GM19463 (cell line): ENCODE results near the gene CD2BP2.

ENCODE experiments used
- ATAC-seq: cut with Tn5 transposase; IDR thresholded peaks from one replicate; pipeline ENCODE4 v1.9.1; 2021; ENCODE audit warnings: mild to moderate bottlenecking, moderate library complexity; ENCODE audit not compliant: unreplicated experiment

CD2BP2 gene

DNA sequence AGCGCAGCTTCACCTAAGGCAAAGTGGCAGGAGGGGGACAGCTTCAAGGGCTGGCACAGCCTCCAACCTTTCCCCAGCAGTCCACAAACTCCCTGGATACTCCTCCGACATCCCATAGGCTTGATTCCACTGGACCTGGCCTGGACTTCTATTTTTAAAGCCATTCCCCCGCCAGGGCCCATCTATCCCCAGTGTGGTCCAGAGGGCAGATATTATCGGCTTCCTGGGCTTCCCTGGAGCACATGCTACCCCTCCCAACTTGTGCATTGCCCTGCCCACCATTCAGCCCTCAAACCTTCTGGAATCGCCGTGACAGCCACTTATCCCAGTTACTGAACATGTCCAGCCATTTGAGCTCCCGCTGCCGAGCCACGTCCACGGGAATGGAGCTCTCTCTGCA is 10.1 kb upstream of the CD2BP2 start:
- ATAC-seq: no peak

DNA sequence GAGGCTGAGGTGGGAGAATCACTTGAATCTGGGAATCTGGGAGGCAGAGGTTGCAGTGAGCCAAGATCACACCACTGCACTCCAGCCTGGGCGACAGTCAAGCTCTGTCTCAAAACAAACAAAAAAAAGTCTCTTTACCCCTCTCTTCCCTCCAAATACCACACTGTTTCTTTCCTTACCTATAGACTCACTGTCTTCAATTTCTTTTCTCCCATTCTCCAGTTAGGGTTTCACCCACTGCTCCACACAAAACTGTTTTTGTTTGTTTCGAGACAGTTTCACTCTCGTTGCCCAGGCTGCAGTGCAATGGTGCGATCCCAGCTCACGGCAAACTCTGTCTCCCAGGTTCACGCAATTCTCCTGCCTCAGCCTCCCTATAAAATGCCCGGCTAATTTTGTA is 6.1 kb upstream of the CD2BP2 start:
- no peak for ATAC-seq

DNA sequence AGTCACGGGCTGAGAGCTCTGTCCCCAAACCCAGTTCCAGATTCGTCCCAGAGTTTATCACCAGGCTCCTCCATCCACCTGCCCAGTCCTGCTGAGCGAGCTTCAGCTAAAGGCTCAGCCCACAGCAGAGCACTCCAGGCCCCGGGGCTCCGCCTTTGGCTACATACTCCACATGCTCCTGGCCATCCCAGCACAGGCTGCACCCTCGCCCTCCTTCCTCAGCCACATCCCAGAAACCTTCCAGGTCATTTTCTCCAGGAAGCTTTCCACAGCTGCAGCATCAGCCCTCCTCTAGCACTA is 4.7 kb upstream of the CD2BP2 start:
- ATAC-seq: no peak

DNA sequence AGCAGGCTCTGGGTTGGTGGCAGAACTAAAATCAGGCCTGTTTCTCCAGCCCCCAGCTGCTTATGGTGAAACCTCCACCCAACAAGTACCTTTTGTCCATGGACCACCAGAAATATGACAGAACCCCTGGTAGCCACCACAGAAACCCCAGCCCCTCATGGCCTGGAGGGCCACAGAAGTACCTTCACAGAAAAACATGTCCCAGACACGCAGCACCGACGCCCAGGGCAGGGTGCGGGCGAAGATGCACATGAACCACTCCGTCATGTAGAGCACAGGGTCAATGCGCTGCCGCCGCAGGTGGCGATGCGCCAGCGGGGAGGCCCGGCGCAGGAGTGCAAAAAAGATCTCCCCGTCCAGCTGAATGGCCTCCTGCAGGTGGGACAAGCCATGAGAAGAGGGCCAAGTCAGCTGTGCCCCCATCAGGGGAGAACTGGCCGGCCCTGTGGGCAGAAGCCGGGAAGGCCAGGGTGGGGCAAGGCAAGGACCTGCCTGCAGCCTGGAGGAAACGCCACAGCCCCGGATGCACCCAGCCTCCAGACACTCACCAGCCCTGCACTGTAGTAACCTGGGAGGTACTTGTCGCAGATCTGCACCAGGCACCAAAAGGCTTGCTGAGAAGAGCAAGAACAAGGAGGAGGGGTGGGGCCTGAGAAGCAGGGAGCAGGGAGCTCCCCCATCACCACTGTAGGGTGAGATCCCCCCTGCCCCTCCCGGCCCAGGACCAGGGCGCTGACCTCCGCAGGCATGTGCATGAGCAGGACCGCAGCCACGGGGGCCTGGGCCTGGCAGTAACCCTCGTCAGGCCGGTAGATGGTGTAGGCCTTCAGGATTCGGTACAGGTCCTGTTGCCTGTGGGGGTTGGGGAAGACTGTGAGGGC is 4.1 kb upstream of the CD2BP2 start:
- ATAC-seq: no peak

DNA sequence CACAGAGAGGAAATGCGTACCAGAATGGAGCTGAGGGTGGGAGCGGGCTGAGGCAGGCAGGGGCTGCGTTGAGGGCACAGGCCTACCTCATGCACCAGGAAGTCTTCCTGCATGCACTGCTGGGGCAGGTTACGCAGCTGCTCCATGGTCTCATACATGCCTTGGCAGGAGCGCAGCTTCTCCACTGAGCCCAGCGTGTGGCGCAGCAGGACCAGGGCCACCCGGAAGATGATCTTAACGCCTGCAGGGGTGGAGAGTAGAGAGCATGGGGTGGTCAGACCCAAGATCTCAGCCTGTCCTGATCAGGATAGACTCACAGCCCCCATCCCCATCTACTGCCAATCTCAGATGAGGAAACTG is 3.4 kb upstream of the CD2BP2 start:
- no peak for ATAC-seq

DNA sequence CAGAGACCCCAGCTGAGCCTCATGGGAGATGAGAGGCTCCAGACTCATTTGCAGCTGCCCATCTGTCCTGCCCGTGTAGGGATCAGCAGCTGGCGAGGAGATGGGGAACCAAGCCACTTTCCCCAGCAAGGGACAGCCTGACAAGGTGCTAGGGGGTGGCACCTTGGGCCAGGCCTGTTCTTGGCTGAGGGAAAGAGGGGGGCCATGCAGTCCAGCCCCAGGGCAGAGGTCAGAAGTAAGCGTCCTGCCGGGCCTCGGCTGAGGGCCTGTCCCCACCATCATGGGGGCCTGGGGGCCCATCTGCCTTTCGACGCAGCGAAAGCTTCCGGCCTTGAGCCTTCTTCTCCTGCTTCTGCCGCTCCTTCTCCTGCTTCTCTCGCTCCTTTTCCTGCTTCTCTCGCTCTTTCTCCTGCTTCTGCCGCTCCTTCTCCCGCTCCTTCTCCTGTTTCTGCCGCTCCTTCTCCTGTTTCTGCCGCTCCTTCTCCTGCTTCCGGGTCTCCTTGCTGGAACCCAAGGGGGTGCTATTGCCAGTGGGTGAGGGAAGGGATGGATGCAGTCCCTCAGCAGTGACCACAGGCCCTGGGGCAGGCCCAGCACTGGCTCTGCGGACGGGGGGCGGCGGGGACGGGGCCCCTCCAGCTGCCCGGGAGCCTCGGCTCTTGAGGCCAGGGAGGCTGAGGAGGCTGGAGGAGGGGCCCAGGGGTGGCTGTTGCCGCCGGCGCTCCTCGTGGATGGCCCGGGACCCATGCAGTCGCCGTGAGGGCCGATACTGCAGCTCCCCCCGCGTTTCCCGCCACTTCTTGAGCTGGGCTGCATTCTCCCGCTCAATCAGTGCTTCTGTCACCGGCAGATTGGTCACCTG is 2.8 kb upstream of the CD2BP2 start:
- ATAC-seq: no peak

DNA sequence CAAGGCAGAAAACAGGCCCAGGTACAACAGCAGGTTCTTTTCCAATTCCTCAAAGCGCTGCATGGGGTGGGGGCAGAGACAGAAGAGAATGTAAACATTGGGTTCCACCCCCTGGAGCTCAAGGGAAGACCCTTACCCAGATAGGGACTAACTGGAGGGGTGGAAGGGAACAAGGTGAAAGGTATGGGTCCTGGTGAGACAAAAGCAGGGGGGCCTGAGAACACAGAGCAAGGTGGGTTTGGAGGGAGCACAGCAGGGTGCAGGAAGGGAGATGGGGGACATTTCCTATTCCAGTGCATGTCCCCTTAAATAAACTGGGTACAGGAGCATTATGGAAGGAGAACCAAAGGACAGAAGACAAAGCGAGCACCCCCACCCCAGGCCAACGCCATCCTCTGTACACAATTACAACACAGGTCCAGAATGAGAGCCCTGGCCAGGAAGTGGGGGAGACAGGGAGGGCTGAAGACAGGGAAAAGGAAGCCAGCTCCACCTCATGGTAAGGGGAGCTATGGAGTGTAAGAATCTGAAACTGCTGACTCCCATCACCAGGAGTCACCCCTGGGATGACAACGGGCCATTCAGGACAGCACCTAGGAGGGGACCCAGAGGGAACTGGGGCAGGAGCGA is 2.1 kb upstream of the CD2BP2 start:
- no peak for ATAC-seq

DNA sequence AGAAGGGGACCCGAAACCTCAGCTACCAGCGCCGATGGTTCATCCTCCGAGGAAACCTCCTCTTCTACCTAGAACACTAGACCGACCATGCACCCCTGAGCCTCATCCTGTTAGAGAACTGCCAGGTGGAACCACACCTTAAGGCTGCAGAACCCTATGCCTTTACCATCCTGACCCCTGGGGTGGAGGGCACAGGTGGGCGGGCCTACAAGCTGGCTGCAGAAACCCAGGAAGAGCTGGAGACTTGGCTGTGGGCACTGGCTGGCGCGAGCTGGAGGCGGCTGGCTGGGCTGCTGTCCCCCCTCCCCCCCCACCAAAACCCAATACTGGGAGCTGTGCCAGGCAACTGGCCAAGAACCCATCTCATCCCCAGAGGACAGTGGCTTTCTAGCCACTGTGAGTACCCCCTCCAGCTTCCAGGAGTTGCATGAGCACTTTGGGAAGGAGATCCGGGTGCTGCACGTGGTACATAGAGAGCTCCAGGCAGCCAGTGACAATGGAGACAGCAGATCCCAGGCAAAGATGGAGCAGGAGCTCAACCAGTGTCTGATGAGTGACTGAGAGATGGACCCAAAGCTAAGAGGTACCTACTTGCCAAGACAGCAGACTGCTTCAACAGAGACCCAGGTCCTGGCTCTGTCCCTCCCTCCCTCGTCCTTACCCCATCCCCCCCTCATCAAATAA is 1.4 kb upstream of the CD2BP2 start:
- ATAC-seq: no peak

DNA sequence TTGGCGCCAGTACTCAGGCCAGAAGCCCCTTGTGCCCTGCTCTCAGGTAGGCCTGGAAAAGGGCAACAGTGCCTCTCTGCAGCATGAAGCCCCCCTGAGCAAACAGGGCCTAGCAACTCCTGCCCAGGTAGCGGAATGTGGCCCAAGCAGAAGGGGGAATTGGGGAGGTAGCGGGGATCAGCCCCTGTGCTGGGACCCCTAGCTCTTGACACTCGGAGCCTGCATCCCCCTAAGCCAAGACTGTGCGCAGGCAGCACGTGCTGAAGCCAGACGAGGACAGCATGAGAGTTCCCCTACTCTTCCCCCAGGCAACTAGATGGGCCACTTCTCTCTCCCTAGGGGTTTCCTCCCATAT is 823 bp upstream of the CD2BP2 start:
- no peak for ATAC-seq

DNA sequence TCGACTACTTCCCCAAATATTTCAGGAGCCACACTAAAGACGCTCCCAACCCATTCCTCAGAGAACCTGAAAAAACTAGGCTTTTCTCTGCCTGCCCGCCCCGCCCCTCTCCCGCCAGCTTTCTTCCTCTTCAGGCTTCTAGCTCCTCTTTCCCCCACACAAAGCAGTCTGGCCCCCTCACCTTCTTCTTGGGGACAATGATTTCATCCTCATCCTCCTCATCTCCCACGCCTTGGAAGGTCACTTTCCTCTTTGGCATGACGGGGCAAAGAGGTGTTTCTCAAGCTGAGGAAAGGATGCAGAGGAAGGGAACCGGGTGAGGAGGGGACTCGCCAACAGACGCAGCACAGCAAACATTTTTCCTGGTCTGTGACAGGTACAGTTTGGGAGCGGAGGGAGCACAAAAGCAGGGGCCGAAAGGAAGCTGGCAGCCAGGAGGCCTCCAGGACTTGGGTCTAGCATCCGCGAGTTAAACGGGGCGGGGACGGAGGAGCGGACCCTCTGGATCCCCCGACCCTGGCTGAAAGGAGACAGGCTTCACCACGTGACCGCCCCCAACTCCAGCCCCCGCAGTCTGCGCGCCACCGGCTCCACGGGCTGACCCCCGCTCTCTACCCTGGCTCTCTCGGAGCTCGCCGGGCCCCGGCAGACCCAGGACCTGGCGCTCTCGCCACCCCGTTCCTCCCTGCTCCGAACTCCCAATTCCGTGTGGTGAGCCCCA is 525 bp downstream of the CD2BP2 start:
- ATAC-seq: peak; percentile 3

DNA sequence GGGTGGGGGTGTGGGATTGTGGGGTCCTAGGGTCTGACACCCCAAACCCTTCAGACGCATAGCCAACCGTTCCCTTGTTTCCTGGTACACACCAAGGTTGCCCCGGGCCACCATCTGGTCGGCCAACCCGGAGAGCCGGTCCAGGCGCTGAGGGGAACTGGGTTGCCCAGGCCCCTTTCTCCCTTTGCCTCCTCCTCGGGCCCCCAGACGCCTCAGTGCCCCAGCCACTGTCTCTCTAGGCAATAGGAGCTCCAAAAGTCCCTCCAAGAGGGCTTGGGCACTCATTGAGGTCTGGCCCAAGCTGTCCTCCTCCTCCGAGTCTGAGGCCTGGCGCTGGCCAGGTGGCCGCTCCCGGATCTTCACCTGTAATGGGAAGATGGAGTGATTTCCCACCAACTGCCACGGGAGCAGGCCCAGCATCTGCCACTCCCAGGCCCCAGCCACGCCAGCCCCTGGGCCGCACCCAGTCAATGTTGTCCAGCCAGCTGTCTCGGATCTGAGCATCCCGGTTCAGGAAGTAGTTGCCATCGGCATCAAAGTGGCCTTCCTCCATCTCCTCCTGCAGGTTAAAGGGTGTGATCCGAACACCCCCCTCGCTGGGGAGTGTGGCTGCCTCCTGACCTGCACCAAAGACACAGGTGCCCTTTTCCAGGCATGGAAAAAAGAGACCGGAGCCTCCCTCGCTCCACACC is 1.5 kb downstream of the CD2BP2 start:
- ATAC-seq: no peak

DNA sequence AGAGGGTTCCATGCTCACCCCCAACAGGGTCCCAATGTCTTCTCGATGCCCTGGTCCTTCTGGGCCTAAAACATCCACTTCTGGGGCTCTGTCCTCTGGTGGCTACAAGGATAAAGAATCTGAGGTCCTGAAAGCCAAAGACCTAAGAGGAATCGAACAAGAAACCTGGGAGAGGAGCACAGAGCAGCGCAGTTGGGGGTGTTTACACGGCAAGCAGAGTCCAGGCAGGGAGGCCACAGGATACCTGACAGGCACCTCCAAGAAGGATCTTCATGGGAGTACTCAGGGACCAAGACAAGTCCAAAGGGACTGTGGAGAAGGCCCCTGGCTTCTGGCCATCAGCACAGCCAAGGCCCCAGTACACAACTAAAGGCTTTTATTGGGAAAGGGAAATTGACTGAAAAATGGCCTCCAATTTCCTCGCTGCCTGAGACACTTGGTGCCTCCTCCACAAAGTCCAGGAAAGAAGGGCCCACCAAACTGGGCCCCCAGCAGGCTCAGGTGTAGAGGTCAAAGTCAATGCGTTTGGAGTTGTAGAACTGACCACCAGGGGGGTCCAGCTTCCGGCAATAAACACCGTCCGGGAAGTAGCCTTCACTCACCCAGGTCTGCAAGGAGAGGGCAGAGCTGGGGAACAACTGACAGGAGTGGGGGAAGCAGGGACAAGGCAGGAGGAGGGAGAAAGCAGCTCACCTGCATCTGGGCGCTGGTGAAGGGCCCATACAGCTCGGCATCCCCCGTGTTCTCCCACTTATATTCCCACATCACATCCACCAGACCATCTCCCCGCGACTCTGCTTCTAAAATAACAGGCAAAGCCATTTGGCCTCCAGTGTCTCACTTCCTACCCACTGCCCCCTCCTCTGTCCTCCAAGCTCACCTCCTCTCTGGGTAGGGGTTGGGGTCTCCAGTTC is 2.4 kb downstream of the CD2BP2 start:
- no peak for ATAC-seq

DNA sequence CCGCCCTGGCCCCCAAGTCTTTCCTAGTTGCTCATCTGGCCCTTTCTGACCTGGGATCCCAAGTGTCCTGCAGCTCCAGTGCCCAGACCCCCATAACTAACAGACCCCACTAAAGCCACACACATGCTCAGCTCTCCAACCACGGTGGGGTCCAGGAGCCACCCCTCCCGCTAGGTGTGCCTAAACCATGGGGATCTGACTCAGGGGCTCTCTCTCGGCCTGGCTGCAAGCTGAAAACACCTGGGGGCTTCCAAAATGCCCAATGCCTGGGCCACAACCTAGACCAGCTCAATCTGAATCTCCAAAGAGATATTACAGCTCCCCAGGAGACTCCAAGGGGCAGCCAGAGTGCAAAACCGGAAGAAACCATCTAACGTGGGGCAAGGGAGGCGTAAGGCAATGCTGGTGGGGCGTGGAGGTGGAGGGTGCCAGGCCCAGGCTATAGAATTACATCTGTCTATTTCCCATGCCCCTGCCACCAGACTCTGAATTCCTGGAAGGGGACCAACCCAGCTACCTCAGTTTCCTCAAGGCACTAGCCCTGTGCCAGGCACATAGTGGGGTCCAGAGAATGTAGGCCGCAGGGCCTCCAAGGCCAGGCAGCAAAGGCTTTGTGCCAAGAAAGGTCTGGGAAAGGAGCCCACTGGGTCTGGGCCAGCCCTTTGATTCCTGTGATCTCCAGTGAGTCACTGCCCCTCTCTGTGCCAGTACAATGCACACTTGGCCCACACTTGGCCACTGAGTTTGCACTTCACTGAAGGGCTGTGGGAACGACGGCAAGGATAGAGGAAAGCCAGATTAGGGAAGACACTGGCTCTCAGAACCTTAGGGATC is 3.3 kb downstream of the CD2BP2 start:
- no peak for ATAC-seq

DNA sequence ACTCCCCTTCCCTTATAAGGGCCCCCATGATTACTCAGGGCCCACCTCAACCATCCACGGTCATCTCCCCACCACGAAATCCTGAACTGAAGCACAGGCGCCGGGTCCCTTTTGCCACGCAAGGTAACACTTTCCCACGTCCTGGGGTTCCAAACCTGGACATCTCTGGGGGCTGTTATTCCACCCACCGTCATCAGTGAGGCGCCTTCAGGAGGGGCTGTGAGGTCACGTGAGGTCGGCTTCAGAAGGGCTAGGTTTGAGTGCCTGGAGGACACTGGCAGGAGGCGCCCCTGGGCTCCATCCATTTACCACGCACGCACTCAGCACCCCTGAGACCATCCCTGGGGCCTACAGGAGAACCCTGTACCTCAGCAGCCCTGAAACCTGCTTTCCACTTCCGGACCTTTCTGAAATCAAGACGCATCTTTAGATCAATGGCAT is 4.1 kb downstream of the CD2BP2 start:
- no peak for ATAC-seq

DNA sequence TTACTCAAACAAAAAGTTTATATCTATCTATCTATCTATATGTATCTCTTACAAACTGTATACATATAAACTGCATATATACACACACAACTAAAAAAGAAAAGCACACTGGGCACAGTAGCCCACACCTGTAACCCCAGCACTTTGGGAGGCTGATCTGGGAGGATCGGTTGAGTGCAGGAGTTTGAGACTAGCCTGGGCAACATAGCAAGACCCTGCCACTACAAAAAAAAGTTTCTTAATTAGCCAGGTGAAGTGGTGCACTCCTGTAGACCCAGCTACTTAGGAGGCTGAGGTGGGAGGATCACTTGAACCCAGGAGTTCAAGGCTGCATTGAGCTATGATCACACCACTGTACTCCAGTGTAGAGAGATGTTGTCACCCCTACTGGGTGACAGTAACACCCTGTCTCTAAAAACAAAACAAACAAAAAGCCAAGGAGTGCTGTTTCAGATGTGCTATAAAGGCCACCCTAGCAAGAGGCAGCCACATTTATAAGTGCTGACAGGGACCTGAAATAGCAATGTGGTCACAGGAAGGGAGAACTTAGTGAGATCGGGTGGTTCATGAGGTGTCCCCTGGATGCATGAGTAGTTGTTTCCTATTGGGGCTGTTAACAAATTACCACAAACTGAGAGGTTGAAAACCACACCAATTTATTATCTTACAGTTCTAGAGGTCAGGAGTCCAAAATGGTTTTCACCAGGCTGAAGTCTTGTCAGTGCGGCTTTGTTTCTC is 4.8 kb downstream of the CD2BP2 start:
- peak; percentile 45 for ATAC-seq

DNA sequence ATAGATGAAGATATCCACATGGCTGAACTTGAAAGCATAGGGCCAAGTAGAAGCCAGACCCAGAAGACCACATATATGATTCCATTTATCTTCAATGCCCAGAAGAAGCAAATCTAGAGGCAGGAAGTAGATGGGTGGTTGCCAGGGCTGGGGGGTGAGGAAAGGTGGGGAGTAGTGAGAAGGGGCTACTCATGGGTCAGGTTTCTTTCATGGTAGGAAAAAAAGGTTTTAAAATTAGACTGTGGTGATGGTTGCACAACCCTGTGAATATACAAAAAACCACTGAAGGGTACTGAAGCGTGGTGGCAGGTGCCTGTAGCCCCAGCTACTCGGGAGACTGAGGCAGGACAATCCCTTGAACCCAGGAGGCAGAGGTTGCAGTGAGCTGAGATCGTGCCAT is 5.4 kb downstream of the CD2BP2 start:
- peak; percentile 38 for ATAC-seq

DNA sequence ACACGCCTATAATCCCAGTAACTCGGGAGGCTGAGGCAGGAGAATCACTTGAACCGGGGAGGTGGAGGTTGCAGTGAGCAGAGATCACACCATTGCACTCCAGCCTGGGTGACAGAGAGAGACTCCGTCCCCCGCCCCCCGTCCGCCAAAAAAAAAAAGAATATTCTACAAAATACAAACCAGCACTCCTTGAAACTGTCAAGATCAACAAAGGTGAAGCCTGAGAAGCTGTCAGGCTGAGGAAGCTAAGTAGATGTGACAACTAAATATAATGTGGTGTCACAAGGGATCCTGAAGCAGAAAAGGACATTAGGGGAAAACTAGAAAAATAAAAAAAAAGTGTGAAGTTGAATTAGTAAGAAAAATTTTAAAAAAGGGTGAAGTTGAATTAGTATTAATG is 6.2 kb downstream of the CD2BP2 start:
- ATAC-seq: no peak

DNA sequence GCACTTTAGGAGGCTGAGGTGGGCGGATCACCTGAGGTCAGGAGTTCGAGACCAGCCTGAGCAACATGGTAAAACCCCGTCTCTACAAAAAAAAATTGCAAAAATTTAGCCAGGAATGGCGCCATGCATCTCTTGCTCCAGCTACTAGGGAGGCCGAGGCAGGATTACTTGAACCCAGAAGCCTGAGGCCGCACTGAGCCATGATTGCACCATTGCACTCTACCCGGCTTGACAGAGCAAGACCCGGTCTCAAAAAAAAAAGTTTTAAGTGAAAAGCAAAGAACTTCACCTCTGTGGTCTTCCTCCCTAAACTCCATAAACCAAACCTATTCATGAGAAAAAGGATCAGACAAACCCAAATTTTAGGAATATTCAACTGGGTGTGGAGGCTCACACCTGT is 7.0 kb downstream of the CD2BP2 start:
- no peak for ATAC-seq
